GM19328 (cell line): ENCODE data around the gene TMEM108.

ENCODE experiments used
- ATAC-seq: cut with Tn5 transposase; IDR thresholded peaks from one replicate; pipeline ENCODE4 v1.9.1; 2021; ENCODE audit warnings: mild to moderate bottlenecking, moderate library complexity; ENCODE audit not compliant: unreplicated experiment

TMEM108 gene

GRCh38 chr3:133159498-133160475 is 121.6 kb downstream of the TMEM108 start:
- ATAC-seq = no peak

DNA sequence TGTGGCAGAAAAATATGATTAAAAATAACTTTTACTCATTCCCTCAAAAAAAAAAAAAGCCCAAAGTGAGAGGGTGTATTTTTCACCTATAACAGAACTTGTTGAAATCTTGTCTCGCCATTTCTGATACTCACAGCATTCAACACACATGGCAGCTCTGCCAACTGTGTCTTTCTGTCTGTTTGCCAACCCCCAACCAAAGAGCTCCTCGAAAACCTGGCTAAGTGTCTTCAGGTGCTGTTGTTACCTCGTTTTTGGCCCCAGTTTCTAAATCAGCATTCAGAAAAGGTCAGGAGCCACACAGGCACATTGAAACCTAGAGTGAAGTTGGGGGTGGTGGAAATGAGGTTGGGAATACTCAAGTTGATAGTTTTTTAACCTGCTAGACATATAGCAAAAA is 123.5 kb downstream of the TMEM108 start:
- no peak for ATAC-seq

GRCh38 chr3:133162265-133162664 is 124.1 kb downstream of the TMEM108 start:
- ATAC-seq = no peak

- no peak for ATAC-seq
Measured at GRCh38 chr3:133162670-133163305, 124.6 kb downstream of the TMEM108 start.

DNA sequence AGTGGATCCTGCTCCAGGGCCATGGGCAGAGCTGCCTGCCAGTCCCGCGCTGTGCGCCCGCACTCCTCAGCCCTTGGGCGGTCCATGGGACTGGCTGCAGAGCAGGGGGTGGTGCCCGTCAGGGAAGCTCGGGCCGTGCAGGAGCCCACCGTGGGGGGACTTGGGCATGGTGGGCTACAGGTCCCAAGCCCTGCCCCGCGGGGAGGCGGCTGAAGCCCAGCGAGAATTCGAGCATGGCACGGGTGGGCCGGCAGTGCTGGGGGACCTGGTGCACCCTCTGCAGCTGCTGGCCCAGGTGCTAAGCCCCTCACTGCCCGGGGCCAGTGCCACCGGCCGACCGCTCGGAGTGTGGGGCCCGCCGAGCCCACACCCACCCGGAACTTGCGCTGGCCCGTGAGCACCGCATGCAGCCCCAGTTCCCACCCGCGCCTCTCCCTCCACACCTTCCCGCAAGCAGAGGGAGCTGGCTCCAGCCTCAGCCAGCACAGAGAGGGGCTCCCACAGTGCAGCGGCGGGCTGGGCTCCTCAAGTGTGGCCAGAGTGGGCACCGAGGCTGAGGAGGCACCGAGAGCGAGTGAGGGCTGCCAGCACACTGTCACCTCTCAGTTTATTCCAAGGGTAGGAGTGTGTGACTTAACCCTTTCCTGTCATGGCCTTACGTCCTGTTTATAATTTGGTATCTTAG is 129.3 kb downstream of the TMEM108 start:
- no peak for ATAC-seq

GRCh38 chr3:133168025-133168401 is 129.8 kb downstream of the TMEM108 start:
- no peak for ATAC-seq

DNA sequence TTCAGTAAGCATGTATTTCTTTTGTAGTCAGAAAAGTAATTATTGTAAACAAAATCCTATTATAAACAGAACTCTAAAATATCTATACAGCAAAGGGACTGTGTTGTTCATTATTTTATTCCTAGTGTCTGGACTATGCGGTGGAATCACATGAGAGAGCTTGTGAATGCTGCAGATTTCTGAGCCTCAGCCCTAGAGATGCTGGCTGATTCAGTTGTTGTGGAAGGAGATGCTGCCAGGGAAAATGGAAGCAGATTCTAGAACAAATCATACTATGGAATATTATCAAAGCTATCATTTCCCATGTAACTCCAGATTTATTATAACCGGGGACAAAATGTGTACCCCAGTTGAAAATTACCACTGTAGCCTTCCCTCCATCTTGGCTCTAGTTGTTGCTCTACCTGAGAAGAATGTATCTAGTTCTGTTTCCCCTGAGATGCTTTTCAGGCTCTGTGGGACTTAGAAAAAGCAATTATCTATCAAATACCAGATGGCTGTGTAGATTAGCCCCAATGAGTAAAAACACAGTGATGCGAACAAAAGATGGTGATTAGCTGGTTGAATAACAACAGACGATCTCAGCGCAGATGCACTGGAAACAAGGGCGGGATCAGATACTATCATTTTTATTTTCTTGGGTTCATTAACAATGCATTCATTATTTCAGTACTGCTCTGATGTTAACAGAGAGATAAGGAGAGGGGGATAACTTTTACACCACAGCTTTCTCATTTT is 131.3 kb downstream of the TMEM108 start:
- ATAC-seq = no peak

GRCh38 chr3:133171831-133172230 is 133.6 kb downstream of the TMEM108 start:
- ATAC-seq = no peak

- no peak for ATAC-seq
Measured at GRCh38 chr3:133181392-133182150, 143.4 kb downstream of the TMEM108 start.

GRCh38 chr3:133187870-133188379 is 149.7 kb downstream of the TMEM108 start:
- no peak for ATAC-seq

GRCh38 chr3:133188996-133189395 is 150.8 kb downstream of the TMEM108 start:
- no peak for ATAC-seq

DNA sequence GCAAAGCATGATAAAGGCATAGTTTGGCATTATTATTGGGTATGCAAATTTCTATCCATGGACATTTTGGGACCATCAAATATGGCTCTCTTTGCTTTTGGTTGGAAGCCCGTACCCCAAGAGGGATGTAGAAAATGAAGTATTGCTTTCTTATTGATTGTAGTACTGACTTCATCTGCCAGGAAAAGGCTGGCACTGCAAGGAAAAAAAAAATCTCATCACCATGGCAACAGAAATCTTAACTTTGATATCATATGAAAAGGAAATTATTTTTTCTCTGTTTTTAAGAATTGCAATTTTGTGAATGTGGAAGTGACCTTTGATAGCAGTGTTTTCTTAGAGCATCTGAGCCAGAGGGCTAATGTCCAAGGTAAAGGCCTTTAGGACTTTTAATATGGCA is 151.7 kb downstream of the TMEM108 start:
- ATAC-seq = no peak

DNA sequence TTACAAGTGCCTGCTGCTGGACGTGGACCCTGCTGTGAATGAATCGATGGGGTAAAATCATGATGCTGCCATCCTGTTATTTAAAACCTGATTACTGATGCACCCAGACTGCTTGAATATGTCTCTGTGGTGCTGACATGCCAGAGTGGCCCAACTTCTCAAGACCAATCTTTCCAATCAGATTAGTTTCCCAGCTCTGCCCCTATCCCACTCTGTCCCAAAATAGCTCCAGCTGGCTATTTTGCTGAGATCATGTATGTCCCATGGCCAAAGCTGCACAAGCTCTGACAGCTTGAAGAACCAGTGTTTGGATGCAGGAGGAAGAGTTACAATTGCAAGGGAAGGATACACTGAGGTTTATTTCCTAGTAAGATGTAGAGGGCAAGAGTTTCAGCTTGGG is 153.6 kb downstream of the TMEM108 start:
- no peak for ATAC-seq

DNA sequence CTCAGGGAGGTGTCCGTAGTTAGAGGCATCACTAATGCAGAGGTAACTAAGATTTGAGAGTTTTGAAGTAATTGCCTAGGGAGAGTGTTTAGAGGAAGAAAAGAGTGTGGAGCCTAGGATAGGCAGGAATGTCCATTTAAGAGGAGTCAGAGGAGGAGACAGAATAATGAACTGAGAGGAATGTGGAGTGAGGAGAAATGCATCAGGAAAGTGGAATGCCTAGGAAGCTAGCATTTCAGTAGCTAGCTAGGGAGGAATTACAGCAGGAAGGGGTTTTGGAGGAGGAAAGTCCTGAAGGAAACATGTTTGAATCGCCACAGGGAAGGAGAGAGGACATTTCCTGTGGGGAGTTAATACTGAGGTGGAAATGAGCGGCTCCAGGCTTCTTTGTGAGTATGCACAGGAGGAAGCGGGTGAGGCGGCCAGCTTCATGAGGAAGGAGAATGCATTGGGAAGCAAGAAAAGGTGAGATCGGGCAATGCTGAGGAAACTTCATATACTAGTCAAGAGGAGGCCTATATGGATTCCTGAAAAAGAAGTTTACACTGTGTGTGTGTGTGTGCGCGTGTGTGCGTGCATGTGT is 154.3 kb downstream of the TMEM108 start:
- no peak for ATAC-seq

DNA sequence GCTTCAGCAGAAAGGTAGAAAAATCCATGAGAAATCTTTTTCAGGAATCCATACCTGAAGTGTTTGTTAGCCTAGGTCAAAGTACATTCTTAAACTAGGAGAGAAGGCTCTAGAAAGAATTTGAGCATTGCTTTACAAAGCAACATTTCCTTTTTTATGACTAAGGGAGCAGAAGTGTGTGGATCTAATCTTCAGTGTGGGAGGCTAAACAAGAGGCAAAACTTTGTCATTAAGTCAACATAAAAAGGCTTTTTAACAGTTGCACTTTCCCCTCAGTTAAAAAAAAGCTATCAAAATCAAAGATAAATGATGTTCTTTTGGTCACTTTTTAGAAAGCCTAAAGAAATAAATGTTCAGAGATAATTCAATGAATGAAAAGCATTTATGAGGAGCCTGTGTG is 154.8 kb downstream of the TMEM108 start:
- ATAC-seq = no peak

DNA sequence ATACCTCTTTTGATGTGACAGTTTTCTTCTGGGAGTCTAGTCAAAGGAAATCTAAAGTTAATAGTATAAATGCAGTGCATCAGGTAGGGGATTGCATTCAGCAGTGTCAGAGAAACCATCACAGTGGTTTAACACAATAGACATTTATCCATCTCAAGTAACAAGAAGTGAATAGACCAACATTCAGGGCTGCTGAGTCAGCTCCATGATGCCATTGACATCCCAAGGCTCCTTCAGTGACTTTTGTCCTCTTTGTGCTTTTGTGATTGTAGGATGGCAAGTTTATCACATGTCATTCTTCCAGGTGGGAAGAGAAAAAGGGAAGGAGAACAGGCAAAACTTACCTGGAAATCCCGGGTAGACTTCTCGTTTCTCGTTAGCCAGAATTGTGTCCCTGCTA is 158.3 kb downstream of the TMEM108 start:
- no peak for ATAC-seq

- ATAC-seq = no peak
Measured at GRCh38 chr3:133197619-133198018, 159.4 kb downstream of the TMEM108 start.

- no peak for ATAC-seq
Measured at GRCh38 chr3:133206921-133207320, 168.7 kb downstream of the TMEM108 start.

GRCh38 chr3:133208184-133208583 is 170.0 kb downstream of the TMEM108 start:
- ATAC-seq = no peak
